Pancreas (tissue), 10 donors: Measurements from ENCODE around the gene DNAH6. TPM values are rescaled to one million over a fixed set of nuclear protein-coding genes. Genes with fewer than 3 reads are reported as not detected.

Experiments used
- ATAC-seq, 4 donors: fragments of 200-7000 bp; cut with Tn5 transposase; one replicate each; pipeline versions ENCODE4 v1.8.0 to v1.9.1; 2020; ENCODE audit warnings: mild to moderate bottlenecking in 4 of 4, moderate library complexity in 4 of 4
- DNase-seq, 6 donors: peaks; one replicate each; pipeline ENCODE4 v3.0.0-alpha.2; 2020
- FAIRE-seq: peaks from 2 replicates; lab custom pipeline; 2012; peaks lifted over from hg19 to GRCh38; lab: Jason Lieb, UNC
- H3K27ac ChIP-seq, 4 donors: fragments of 200-600 bp; sonication (generic); 1 replicate in 3 of 4; 2 replicates in 1 of 4; pipeline versions ENCODE4 v1.5.0 to v1.8.0; 2020
- H3K27me3 ChIP-seq, 4 donors: fragments of 200-600 bp; one replicate each; pipeline ENCODE4 v1.8.0; 2021
- H3K36me3 ChIP-seq, 3 donors: fragments of 200-600 bp; sonication (generic) in 1 of 3; one replicate each; pipeline versions ENCODE4 v1.5.0 to v1.8.0; 2020 to 2021
- H3K4me1 ChIP-seq, 3 donors: fragments of 200-600 bp; one replicate each; pipeline ENCODE4 v1.8.0; 2021
- H3K4me3 ChIP-seq, 4 donors: fragments of 200-600 bp; sonication (generic) in 2 of 4; one replicate each; pipeline versions ENCODE4 v1.5.0 to v1.8.0; 2020 to 2021
- H3K9me3 ChIP-seq, 4 donors: fragments of 200-600 bp; one replicate each; pipeline ENCODE4 v1.8.0; 2021
- CTCF ChIP-seq, 4 donors: fragments of 200-600 bp; sonication (generic) in 3 of 4; IDR thresholded peaks; one replicate each; pipeline versions ENCODE4 v1.5.0 to v1.8.0; 2021; ENCODE audit warnings: antibody characterized with exemption in 4 of 4
- WGBS, 2 donors: extraction: QIAGEN DNeasy Blood & Tissue Kit; methylation state at CpG; one replicate each; pipeline ENCODE4 v1.1.7; 2013; 5-methylcytosine and 5-hydroxymethylcytosine counted together
- intact Hi-C, 3 donors: fragments of 100-400 bp; cut with DNase I; formaldehyde crosslinking; loops; one replicate each; pipeline versions ENCODE4 v1.11.1 to v1.14.2; 2022
- polyA plus RNA-seq, 2 donors: library from polyadenylated mRNA; stranded (reverse); fragments of 200-250 nt; gene quantifications; one replicate each; pipeline ENCODE4 v1.2.3, GENCODE V29; 2013
- total RNA-seq, 6 donors: library from RNA; stranded (reverse); fragmentation: NEBNext Ultra II Directional in 4 of 6; extraction: Animal tissue kit (Norgen Biotek cat#: 25700) in 4 of 6; gene quantifications; one replicate each; pipeline versions ENCODE4 v1.2.1 to v1.2.4, GENCODE V29; 2021 to 2023
- donor health status: healthy with polysubstance abuse.
- donor health status: DM: no; HTN: no; CAD: no; lungs with moderate emphysema.
- donor health status: DM: no; HTN: no; CAD: no.
- donor health status: control.
- donor health status: control.
- donor health status: Bipolar disorder and iron deficiency.
- donor health status: DM: yes; HTN: yes; CAD: no.
- donor health status: DM: no; HTN: no; CAD: no.
- donor health status: DM: no; HTN: no; CAD: no.
- donor health status: DM: yes; HTN: yes; CAD: no.

DNAH6 gene
- total and polyA plus RNA-seq, 8 donors, result 0.19 to 1.6 (median 0.81) TPM

DNA sequence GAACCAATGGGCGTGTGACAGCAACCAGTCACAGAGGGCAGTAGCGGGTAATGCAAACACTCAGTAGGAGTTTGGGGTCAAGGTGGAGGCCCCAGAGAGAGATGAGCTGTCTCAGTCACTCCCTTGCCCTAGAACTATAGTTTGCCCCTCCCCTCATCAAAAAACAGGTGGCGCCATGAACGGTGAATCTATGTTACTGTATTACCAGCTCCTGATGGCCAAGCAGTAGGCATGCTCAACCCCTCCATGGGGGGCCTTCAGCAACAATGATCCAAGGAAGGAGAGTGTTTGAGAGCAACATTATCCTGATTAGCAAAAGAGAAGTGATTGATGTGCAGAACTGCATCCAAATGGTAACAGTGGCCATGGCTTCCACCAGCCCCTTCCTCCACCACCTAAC lies 334.2 kb downstream of the DNAH6 start:
- ATAC-seq, result no peak

DNA sequence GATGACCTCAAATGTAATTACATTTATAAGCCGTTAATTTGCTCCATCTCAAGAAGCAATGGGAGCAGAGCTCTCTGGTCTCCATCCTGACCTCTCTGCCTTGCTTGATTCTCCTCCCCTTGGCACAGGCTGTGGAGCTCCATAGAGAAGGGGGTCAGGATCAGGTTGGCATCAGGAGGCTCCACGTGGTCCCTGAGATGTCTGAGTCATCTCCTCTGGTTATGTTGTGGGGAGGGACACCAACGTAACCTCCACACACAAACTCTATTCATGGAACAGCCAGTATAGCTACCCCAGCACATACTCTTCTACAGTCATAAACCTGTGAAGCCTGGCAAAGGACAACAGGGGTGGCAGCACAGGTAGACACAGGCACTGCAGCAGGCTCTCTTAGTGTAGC lies 335.6 kb downstream of the DNAH6 start:
- Histone ChIP-seq H3K4me3 (no peak overlapping the region), H3K4me1 (no peaks in the 10 kb centered on the region), H3K9me3 (no peaks in the 10 kb centered on the region), H3K27ac (no peak overlapping the region), H3K36me3 (no peaks in the 10 kb centered on the region), H3K27me3 (no peaks in the 10 kb centered on the region)
- no peak for TF ChIP-seq CTCF (IDR thresholded peaks at IDR 0.05)
- FAIRE-seq (no peak), ATAC-seq (no peak), DNase-seq (no peak)
- WGBS, 2 donors, result 67 to 75% methylated on average over 3 of the region's 3 CpGs
- intact Hi-C loops, result no loop called here

More for the DNA sequence above, 334.2 kb downstream of the DNAH6 start:
- WGBS, 2 donors, result 85 to 96% methylated on average over 4 of the region's 4 CpGs
- H3K4me3 ChIP-seq, result no peak overlapping the region
- DNase-seq (no peak), FAIRE-seq (no peak)
- no peaks in the 10 kb centered on the region for H3K4me1 ChIP-seq
- TF ChIP-seq CTCF (IDR thresholded peaks at IDR 0.05), result no peak
- intact Hi-C loops, result no loop called here
- no peaks in the 10 kb centered on the region for H3K9me3 ChIP-seq
- H3K36me3 ChIP-seq, result no peaks in the 10 kb centered on the region
- H3K27ac ChIP-seq, result no peak overlapping the region
- H3K27me3 ChIP-seq, result no peaks in the 10 kb centered on the region

DNA sequence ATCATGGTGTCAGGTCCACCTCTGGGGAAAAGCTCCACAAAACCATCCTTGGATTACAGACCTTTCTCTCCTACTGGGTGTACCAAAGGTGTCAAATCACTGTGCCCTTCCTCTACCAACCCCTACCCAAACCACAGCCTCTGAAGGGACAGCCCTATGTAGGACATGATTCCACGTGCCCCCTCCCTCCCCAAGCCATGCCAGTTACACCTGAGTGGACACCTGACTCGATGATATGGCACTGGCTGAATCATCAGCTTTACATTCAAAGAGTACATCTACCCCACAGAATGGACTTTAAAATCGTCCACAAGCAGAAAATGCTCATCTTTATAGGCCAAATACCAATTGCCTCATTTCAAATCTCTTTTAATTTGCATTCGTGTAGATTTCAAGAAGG lies 338.6 kb downstream of the DNAH6 start:
- intact Hi-C loops, result no loop called here
- no peaks in the 10 kb centered on the region for H3K36me3 ChIP-seq
- H3K4me1 ChIP-seq, result no peaks in the 10 kb centered on the region
- no peak for TF ChIP-seq CTCF (IDR thresholded peaks at IDR 0.05)
- ATAC-seq (no peak), DNase-seq (no peak), FAIRE-seq (no peak)
- H3K27ac ChIP-seq, result no peak overlapping the region
- H3K9me3 ChIP-seq, result no peaks in the 10 kb centered on the region
- H3K4me3 ChIP-seq, result no peak overlapping the region
- H3K27me3 ChIP-seq, result no peaks in the 10 kb centered on the region
- 45 to 46% methylated on average over 4 of the region's 4 CpGs for WGBS, 2 donors

GRCh38 chr2:84855731-84856130 lies 339.4 kb downstream of the DNAH6 start:
- H3K27me3 ChIP-seq, result no peaks in the 10 kb centered on the region
- DNase-seq, result no peak
- no peak for FAIRE-seq
- H3K4me3 ChIP-seq, result no peak overlapping the region
- no peaks in the 10 kb centered on the region for H3K36me3 ChIP-seq
- no peak overlapping the region for H3K27ac ChIP-seq
- no peaks in the 10 kb centered on the region for H3K9me3 ChIP-seq
- ATAC-seq, result no peak
- 43 to 46% methylated on average over 11 of the region's 11 CpGs for WGBS, 2 donors
- TF ChIP-seq CTCF (IDR thresholded peaks at IDR 0.05), result no peak
- intact Hi-C loops, result no loop called here
- H3K4me1 ChIP-seq, result no peaks in the 10 kb centered on the region

DNA sequence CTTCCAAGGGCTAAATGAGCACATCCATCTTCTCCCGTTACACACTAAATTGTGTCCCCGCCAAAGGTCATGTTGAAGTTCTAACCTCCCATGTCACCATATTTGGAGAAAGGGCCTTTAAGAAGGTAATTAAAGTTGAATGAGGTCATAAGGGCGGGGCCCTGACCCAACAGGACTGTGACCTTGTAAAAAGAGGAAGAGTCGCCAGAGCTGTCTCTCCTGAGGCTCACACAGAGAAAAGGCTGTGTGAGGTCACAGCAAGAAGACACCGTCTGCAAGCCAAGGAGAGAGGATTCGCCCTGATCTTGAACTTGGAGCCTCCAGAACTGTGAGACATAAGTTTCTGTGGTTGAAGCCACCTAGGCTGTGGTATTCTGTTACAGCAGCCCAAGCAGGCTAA lies 340.5 kb downstream of the DNAH6 start:
- no peak overlapping the region for H3K27ac ChIP-seq
- DNase-seq (no peak), FAIRE-seq (no peak), ATAC-seq (no peak)
- no peak overlapping the region for H3K4me3 ChIP-seq
- H3K27me3 ChIP-seq, result no peaks in the 10 kb centered on the region
- WGBS, 2 donors, result 81 to 86% methylated on average over 6 of the region's 6 CpGs
- H3K36me3 ChIP-seq, result no peaks in the 10 kb centered on the region
- H3K9me3 ChIP-seq, result no peaks in the 10 kb centered on the region
- intact Hi-C loops, result no loop called here
- H3K4me1 ChIP-seq, result no peaks in the 10 kb centered on the region
- no peak for TF ChIP-seq CTCF (IDR thresholded peaks at IDR 0.05)
